Kidney glomerular epithelial cell (primary cell): ENCODE data around the gene CRMP1.
"Not testable (repeated sequence)": the region's sequence is repeated elsewhere in the genome, so short reads cannot be mapped to it uniquely, and the experiment has no call there.

ENCODE experiments used
- DNase-seq: peaks from one replicate; lab custom pipeline; 2025; lab: John Stamatoyannopoulos, UW

CRMP1 gene

DNA sequence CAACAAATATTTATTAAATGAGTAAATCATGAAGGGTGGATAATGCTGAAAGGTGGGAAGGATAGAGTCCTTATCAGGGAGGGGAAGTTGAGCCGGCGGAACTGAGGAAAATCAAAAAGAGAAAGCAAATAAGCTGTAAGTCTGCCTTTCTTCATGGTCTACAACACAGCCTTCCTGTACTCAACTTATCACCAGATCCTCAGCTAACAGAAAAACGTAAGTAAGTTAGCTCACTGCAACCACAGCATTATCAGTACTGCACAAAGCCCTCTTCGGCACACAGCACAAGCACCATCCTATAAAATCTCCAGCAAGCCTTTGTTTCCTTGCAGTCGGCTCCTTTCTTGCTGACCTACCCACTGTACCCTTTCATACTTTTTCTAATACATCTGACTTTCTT is 70.3 kb downstream of the CRMP1 start:
- no peak for DNase-seq

DNA sequence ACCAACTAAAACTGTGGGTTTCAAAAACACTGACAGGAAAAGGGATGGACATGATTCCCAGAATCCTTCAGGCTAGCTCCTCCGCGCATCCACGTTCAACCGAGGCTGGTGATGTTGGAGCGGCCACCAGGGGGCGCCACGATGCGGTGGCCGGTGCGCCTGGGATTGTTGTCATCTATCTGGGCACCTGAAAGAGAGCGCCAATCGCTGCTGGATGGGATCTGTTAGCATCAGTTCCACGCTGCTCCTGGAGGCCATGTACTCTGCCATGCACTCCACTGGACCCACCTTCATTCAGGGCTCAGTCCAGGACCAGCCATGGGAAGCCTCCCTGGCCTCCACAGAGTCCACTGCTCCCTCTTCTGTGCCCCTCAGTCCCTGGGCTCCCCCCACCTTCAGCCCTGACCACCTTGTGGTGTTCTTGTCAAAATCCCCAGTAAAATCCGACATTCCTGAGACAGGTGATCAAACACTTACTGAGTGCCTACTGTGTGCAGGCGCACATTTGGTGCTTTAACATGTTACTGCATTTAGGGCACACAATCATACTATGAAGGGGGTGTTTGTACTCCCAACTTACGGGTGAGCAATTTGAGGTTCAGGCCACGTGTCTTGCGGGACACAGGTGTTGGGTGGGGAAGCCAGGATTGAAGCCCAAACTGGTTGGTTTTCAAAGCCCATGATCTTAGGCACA is 71.1 kb downstream of the CRMP1 start:
- DNase-seq: no peak

DNA sequence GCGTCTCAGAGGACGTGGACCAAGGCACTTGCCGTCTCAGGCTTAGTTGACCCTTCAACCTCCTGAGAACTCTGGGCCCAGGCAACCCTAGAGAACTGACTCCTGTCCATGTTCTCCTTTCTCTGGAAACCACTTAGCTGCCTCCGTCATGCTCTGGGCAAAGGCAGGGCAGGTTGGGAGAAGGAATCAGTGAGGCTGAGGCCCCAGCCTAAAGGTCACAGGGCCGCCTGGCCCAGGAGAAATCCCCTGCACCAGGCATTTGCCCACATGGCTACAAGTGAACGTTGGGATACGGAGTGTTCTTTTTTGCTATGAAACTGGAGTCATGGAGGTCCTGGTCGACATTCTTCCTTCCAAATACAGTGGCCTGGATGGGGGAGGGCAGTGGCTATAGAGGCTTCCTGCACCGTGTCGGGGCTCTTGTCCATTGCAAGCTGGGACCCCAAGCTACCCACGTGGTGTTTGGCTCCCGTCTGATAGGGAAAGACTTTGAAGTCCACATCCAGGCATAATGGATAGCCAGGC is 76.0 kb downstream of the CRMP1 start:
- DNase-seq: no peak

- DNase-seq: no peak
These were observed 76.8 kb downstream of the CRMP1 start for GRCh38 chr4:5816101-5816500.

DNA sequence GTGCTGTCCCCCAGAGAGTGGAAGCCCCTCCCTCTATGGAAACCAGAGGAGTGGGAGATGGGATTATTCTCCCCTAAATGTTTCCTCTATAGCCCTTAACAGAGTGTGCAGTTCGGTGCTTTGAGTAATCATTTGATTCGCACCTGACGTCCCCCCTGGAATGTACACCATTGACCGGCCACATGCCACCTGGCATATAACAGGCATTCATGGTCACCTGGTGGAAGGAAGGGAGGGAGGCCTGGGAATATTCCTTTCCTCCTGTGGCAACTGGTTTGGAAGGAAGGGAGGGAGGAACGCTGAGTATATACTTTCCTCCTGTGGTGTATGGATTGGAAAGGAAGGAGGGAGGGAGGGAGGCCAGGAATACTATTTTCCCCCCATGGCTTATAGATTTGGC is 77.2 kb downstream of the CRMP1 start:
- no peak for DNase-seq

- no peak for DNase-seq
These were observed 78.5 kb downstream of the CRMP1 start for GRCh38 chr4:5814421-5814820.

GRCh38 chr4:5813882-5814255 is 79.0 kb downstream of the CRMP1 start:
- no peak for DNase-seq

DNA sequence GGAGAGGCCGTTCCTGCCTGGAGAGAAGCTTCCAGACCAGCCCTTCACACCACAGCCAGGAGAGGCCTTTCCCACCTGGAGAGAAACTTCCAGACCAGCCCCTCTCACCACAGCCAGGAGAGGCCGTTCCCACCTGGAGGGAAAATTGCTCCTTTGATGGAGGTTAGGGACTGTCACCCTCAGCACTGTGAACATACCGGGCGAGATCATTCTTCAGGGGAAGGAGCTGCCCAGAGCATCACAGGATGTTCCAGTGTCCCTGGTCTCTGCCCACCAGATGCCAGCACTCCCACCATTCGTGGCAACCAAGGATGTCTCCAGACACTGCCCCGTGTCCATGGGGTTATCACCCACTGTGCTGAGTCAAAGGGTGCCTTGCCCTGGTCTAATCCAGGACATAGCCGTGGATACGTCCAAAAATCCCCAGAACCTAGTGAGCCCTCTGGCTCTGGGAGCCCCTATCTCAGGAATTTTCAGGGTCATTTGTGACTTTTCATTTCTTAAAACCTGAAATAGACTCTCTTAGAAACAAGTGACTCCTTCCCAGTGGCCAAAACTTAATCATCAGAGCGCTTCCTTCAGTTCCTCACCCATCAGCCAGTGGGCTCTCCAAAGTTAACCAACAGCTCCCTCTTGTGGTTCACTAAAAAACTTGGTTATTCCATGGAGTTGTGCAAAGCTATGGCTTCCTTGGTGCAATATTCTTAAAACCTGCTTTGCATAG is 80.2 kb downstream of the CRMP1 start:
- peak; percentile 77 for DNase-seq

- DNase-seq: not testable (repeated sequence)
These were observed 80.8 kb downstream of the CRMP1 start for GRCh38 chr4:5812057-5812456.

GRCh38 chr4:5810770-5811430 is 82.0 kb downstream of the CRMP1 start:
- DNase-seq: no peak

DNA sequence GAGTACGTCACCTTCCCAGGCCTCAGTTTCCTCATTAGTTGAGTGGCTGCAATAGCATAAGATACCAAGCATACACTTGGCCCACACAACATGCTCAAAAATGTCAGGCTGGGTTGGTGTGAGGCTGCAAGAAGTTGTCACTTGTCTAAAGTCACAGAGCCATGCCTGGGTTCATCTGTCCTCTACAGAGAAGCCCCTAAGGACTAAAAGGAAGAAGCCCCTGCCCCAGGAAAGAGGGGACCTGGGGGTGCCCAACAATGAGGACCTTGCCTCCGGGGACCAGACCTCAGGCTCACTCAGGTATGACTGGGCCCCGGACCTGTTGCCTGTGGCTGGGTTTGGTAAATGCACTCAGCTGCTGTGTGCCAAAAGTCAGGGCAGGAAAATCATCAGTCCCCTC is 82.7 kb downstream of the CRMP1 start:
- DNase-seq: no peak

GRCh38 chr4:5809216-5809776 is 83.6 kb downstream of the CRMP1 start:
- no peak for DNase-seq

- no peak for DNase-seq
These were observed 84.7 kb downstream of the CRMP1 start for GRCh38 chr4:5808081-5808741.

DNA sequence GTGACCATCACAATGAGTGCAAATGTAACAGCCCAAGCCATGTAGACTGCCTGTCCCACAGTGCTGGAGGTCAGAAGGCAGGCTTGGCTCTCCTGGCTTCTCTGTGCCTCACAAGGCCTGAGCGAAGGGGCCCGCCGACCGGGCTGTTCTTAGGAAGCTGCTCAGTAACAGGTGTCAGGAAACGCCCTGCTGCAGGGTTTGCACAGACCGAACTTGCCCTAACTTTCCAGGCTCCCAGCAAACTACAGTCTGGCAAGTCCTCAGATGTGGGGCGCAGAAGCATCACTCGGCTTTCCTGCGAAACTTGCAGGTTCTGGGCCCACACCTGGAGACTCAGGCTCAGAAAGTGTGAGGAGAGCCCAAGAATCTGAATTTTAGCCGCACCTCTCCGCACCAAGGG is 87.6 kb downstream of the CRMP1 start:
- DNase-seq: no peak

GRCh38 chr4:5804656-5805055 is 88.2 kb downstream of the CRMP1 start:
- no peak for DNase-seq

GRCh38 chr4:5802565-5802964 is 90.3 kb downstream of the CRMP1 start:
- no peak for DNase-seq

DNA sequence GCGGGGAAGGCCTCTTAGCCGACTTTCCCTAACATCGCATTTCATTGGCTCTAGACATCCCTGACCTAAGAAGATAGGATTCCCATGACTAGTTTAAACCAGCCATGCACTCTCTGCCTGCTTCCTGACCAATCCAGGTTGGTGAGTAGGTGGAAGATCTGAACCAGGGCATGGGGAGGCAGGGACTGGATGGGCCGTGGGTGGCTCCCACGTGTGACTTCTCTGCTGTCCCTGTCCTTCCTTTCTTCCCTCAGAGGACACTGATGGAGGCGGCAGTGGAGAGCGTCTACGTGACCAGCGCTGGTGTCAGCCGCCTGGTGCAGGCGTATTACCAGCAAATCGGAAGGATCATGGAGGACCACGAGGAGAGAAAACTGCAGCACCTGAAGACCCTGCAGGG is 91.2 kb downstream of the CRMP1 start:
- no peak for DNase-seq

DNA sequence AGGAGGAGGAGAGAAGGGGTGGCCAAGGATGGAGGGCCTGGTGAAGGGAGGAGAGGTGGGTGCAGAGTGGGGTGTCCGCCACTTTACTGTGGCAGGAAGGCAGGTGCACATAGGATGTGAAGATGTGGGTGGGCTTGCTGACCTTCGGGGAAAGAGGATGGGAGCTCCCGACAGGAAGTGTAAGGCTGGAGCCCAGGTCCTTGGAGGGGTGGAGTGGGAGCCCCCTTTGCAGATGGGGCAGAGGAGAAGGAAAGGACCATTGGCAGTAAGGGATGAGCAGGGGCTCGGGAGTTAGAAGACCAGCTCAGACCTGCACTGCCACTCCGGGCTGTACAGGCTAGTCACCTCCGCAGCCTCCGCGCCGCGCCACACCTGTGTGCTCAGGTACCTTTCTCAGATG is 92.4 kb downstream of the CRMP1 start:
- DNase-seq: no peak

GRCh38 chr4:5799406-5799805 is 93.5 kb downstream of the CRMP1 start:
- no peak for DNase-seq

- no peak for DNase-seq
These were observed 93.9 kb downstream of the CRMP1 start for GRCh38 chr4:5798946-5799345.

GRCh38 chr4:5798462-5798861 is 94.4 kb downstream of the CRMP1 start:
- DNase-seq: no peak

- no peak for DNase-seq
These were observed 95.0 kb downstream of the CRMP1 start for GRCh38 chr4:5797866-5798265.
